ENCODE measurements around the gene ACTA2. TPM values are rescaled to one million over a fixed set of nuclear protein-coding genes. Genes with fewer than 3 reads are reported as not detected.

Gene ACTA2
- total RNA-seq, 1 donor from 2014 or later = 14.3 TPM

- DNase-seq = no peak
Measured at GRCh38 chr10:88980800-88981199, 28.2 kb upstream of the ACTA2 start.

- no peak for DNase-seq
Measured at GRCh38 chr10:88980247-88980646, 27.7 kb upstream of the ACTA2 start.

GRCh38 chr10:88979603-88980002 lies 27.0 kb upstream of the ACTA2 start:
- DNase-seq = no peak

- peak; percentile 6 for DNase-seq
Measured at GRCh38 chr10:88979153-88979562, 26.6 kb upstream of the ACTA2 start.

- DNase-seq = no peak
Measured at GRCh38 chr10:88978463-88978862, 25.9 kb upstream of the ACTA2 start.

GRCh38 chr10:88975377-88975720 lies 22.8 kb upstream of the ACTA2 start:
- DNase-seq = no peak

GRCh38 chr10:88974446-88975376 lies 22.1 kb upstream of the ACTA2 start:
- DNase-seq = no peak

- no peak for DNase-seq
Measured at GRCh38 chr10:88974012-88974411, 21.4 kb upstream of the ACTA2 start.

GRCh38 chr10:88971221-88972061 lies 18.9 kb upstream of the ACTA2 start:
- DNase-seq = no peak

GRCh38 chr10:88968391-88968790 lies 15.8 kb upstream of the ACTA2 start:
- DNase-seq = no peak

- DNase-seq = no peak
Measured at GRCh38 chr10:88966797-88967196, 14.2 kb upstream of the ACTA2 start.

- DNase-seq = no peak
Measured at GRCh38 chr10:88964869-88965415, 12.4 kb upstream of the ACTA2 start.

GRCh38 chr10:88964360-88964759 lies 11.8 kb upstream of the ACTA2 start:
- no peak for DNase-seq

- DNase-seq = no peak
Measured at GRCh38 chr10:88963318-88963717, 10.7 kb upstream of the ACTA2 start.

GRCh38 chr10:88962336-88962735 lies 9.8 kb upstream of the ACTA2 start:
- DNase-seq = no peak

- no peak for DNase-seq
Measured at GRCh38 chr10:88961266-88961665, 8.7 kb upstream of the ACTA2 start.

GRCh38 chr10:88960802-88961201 lies 8.2 kb upstream of the ACTA2 start:
- DNase-seq = no peak

GRCh38 chr10:88958721-88959120 lies 6.1 kb upstream of the ACTA2 start:
- no peak for DNase-seq

GRCh38 chr10:88957381-88957780 lies 4.8 kb upstream of the ACTA2 start:
- DNase-seq = no peak

GRCh38 chr10:88954458-88955083 lies 2.0 kb upstream of the ACTA2 start:
- no peak for DNase-seq

GRCh38 chr10:88953662-88954061 lies 1.1 kb upstream of the ACTA2 start:
- DNase-seq = no peak
